GM18519 (cell line): ENCODE results near the gene CTNNBL1.
"Not testable (repeated sequence)": the region's sequence is repeated elsewhere in the genome, so short reads cannot be mapped to it uniquely, and the experiment has no call there.

Experiments used
- ATAC-seq: cut with Tn5 transposase; IDR thresholded peaks from one replicate; pipeline ENCODE4 v1.9.1; 2021; ENCODE audit warnings: mild to moderate bottlenecking, moderate library complexity; ENCODE audit not compliant: unreplicated experiment, low FRiP score

Gene CTNNBL1

DNA sequence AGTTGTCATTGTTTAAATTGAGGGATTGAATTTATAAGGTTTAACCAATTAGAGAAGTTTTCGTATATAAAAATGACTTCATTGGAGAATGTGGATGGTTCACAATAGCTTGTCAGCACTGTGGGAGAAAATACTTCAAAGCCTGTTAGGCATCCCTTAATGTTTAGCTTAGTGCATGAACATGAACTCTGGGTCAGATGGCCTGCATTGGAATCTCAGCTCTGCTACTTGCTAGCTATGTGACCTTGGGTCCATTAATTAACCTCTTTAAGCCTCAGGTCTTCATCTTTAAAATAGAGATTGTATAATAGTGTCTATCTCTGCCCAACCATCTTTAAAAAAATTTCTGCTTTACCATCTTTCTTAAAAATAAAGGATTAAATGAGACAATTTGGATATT lies 11.1 kb downstream of the CTNNBL1 start:
- no peak for ATAC-seq

DNA sequence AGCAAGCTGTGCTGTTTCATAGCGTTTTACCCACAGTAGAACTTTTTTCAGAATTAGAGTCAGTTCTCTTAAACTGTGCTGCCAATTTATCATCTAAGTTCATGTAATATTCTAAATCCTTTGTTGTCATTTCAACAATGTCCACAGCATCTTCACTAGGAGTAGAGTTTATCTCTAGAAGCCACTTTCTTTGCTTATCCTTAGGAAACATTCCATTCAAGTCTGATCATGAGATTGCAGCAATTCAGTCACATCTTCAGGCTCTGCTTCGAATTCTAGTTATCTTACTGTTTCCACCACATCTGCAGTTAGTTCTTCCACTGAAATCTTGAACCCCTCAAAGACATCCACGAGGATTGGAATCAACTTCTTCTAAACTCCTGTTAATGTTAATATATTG lies 12.5 kb downstream of the CTNNBL1 start:
- ATAC-seq, result no peak

DNA sequence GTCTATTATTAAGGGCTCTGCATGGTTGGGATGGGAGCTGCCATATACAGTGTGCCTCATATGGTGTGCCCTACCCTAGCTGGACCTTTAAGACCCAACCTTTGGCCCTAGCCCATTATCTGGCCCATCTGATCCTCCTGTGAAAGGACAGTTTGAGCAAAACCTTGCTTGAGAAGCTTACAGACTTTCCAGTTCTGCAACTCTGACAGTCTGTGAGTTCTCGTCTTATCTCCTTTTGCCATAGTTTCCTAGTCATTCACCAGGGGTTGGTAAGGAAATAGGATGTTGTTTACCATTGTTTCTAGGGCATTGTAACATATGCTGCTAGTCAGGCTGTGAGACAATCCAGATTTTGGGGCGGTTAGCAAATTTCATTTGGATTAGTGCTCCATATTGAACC lies 17.2 kb downstream of the CTNNBL1 start:
- ATAC-seq, result no peak

DNA sequence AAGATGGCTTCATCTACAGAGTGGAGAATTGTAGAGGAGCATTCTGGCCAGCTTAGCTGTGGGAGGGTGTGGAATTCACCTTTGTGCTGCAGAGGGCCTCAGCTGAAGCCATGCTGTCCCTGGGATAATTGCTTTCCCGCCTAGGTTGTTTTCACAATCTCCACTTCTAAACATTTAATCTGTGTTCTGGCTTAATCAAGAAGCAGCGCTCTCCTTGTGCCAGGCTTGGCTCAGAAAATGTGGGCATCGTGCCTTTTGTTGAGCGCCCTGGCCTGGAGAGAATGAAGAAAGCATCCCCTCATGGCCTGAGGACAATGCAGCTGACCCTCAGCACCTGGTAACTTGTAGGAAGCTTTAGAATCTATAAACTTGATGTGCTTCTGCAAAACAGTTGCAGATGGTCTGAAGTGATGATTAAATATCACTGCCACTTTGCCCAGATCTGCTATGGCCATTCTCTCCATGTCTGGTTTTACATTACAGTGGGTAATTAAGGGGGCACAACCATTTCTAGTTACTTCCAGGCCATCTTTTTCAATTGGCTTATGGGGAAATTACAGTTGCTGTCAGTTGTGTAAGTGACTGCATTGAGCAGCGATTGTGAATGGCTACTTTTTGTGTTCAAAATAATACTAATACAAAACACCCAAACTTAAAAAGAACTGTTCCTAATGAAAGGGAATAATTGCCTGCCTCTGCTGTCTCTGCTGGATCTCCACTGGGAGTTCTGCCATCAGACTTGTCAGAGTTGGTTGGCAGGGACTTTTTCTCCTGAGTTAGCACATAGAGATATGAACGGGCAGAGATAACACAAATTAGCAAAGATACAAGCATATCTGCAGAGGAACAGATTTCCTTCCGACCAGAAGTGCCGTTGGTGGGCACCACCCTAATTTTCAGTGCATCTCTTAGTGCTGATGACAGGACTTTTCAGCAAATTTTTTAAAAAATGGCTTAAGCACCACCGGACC lies 18.4 kb downstream of the CTNNBL1 start:
- ATAC-seq, result no peak

DNA sequence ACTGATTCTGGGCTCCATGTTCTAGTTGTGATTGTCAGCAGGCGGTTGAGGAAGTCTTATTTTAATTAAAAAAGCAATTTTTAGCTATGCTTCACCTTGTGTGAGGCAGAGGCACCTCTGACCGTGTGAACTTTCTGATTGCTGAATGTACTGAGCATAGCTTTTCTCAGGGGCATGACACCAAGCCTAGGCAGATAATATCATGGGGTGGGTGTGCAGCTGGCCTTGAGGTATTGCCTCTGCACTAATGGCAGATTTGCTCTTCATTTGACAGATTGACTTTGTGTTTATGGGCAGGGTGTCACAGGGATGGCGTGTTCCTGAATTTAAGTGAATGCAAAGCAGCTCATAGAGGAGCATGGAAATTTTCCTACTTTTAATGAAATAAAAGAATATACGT lies 19.6 kb downstream of the CTNNBL1 start:
- no peak for ATAC-seq

DNA sequence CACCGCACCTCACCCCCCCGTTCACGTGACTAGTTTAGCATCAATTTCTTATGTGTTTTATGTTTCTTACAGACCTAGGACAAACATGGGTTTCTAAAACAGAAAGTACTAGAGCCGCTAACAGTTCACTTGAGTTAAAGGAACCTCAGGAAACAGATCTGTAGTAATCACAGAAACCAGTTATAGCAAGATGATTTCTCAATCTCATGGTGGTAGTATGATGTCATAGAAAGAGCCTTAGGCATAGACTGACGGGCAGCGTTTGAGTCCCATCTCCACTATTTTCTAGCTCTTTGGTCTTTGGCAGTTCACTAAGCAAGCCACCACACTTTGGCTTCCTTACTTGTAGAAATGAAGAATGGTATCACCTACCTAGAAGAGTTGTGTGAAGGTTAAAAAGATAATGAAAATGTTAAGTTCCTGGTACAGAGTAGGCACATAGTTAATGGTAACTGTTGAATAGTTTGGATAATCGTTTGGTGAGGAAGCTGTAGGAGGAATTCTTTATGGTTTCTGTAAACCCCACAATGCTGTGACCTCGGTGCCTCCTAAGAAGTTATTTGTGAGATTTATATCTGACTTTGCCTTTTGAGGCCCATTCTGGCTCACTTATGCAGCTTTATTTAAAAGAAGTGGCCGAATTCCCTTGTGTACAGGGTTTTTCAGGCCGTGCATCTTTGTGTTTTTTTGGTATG lies 21.3 kb downstream of the CTNNBL1 start:
- ATAC-seq, result no peak

DNA sequence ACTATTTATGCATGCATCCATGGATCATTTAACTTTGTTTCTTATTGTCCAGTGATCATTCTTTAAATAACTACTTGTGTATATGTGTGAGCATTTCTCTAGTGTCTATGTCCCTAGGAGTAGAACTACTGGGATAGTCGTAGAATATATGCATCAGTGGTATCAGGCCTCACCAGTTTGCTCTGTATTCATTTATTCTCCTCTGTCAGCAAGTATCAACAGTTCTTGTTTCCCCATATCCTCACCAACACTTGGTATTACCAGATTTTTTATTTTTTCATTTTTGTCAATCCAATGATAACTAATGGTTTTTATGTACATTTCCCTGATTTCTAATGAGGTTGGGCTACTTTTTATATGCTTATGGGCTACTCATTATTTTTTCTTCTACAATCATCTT lies 27.9 kb downstream of the CTNNBL1 start:
- ATAC-seq, result no peak

DNA sequence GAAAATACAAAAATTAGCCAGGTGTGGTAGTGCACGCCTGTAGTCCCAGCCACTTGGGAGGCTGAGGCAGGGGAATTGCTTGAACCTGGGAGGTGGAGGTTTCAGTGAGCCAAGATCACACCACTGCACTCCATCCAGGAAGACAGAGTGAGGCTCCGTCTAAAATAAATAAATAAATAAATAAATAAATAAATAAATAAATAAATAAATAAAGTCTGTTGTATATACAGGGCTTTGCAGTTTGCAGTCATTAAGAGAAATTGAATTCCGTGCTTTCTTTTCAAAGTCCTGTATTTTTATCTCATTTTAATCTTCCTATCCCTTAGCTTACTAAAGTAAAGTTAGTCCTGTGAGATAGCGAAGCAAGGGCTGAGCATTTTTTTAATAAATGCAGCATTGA lies 28.5 kb downstream of the CTNNBL1 start:
- ATAC-seq, result not testable (repeated sequence)

DNA sequence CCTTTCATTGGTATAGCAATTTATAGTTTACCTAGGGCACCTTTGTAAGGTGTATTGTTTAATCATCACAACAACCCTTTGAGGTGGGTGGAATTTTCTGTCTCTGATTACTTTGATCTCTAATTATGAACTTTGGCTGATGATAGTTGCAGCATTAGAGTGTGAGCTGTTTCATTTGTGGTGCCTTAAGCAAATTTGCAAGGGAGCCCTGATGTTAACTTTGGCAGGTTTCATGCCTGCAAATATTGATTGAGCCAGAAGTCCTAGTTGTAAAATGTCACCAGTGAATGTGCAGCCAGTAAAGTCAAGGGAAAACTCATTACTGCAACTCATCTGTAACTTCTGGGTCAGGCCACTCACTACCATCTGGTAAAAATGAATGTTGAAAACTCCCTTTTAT lies 29.8 kb downstream of the CTNNBL1 start:
- no peak for ATAC-seq

DNA sequence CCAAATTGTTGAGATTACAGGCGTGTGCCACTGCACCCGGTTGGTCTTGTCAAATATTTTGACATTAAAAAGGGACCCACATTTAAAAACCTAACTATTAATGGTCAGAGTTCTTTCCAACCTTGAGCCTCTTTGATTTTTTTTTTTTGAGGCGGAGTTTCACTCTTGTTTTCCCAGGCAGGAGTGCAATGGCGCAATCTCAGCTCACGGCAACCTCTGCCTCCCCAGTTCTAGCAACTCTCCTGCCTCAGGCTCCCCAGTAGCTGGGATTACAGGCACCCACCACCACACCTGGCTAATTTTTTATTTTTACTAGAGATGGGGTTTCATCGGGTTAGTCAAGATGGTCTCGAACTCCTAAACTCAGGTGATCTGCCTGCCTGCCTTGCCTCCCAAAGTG lies 31.3 kb downstream of the CTNNBL1 start:
- no peak for ATAC-seq

DNA sequence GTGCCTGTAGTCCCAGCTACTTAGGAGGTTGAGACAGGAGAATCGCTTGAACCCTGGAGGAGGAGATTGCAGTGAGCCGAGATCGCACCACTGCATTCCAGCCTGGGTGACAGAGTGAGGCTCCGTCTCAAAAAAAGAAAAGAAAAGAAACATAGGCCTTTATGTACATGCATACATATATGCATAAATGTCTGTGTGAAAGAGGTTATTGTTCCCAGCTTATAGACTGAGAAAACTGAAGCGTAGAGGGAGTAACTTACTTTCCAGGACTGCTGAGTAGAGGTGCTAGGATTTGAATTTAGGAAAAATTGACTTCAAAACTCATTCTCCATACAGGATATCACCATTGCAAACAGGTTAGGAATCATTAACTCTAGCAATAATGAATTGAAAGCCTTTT lies 32.0 kb downstream of the CTNNBL1 start:
- no peak for ATAC-seq

DNA sequence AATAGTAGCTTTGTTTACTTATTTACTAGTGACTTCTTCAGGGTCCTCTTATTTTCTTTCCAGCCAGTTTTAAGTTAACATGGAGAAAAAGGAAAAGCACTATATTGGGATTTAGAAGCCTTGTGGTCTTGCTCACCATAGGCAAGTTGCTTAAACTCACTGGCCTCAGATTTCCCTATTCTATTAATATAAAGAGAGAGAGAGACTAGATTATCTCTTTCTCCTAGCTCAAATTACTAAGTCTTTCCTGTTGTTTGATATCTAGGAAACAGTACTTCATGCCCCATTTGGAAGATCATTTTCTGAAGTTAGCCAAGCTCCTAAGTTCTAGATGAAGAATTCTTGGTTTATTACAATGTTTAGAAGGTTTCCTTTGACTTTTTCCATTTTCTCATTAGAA lies 32.5 kb downstream of the CTNNBL1 start:
- no peak for ATAC-seq

DNA sequence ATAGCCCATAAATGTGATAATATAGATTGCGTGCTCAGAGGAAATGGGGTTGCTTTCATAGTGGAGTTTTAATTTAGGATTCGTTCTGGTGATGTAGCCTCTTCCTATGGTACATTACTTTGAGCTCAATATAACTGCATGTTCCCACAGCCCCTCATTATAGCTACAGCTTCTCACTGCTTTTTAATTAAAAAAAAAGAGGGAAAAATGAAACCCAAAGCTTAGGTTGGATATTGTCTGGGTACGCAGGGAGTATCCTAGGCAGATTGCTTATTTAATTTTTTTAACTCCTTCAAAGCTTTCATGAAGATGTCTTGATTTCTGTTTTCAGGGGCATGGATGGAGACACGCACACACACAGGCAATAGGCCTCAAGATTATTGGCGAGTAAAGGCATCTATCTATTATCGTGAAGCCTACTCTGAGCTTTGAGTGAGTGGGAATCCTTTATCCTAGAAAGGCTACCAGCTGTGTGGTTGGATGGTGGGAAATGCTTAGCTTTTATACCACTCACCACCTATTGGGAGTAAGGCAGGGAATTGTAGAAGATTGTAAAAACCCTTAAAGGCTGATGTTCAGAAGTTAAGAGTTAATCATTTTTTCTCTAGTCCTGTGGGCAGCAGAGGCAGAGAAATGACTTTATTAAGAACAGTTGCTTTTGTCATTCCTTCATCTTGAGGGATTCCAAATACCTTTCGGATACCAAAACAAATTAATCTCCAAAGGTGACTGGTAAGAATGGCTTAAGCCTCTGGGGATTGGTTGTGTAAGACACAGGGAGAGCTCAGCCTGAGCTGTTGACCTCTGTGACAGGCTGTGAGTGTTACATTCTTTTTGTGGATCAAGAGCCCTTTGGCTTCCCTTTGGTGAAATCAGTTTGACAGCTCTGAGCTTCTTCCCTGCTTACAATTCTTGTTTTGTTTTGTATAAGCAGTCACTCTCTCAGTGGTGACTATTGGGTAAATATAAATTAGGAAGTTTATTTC lies 33.4 kb downstream of the CTNNBL1 start:
- no peak for ATAC-seq

DNA sequence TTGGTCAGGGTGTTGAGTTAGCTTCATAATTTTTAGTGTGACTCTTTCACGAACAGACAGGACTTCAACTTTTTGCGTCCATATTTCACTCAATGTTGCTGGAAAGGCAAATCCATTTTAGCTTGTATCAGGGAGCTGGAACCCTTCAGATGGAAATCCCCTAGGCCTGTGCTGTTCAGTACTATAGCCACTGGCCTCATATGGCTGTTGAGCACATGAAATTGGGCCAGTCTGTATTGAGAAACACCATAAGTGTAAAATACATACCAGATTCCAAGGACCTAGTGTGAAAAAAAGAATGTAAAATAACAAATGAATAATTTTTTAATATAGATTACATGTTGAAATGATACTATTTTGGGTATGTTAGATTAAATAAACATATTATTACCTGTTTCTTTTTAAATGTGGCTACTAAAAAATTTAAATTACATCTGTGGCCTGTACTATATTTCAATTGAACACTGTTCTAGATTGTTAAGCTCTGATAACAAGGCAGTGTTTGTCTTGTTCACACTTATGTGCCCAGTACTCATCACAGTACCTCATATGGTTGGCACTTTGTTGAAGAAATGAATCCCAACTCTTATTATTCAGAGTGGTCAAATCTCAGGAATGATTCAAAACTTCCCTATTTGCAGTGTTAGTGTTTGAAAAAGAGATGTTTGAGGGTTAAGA lies 34.3 kb downstream of the CTNNBL1 start:
- no peak for ATAC-seq

DNA sequence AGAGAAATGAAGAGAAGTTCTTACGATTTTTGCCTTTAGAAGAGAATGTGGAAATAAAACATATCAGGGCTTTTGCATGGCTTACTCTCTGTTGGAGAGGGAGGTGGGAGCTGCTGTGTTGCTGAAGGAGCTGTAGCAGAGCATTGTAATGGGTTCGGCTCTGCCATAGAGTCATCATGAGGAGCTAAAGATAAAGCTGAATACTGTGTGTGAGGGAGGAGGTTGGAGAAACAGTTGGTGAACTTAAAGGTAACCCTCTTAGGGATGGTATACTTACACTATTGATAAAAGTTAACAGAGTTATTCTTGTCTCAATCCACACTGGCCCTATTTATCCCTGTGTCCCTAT lies 34.8 kb downstream of the CTNNBL1 start:
- no peak for ATAC-seq

DNA sequence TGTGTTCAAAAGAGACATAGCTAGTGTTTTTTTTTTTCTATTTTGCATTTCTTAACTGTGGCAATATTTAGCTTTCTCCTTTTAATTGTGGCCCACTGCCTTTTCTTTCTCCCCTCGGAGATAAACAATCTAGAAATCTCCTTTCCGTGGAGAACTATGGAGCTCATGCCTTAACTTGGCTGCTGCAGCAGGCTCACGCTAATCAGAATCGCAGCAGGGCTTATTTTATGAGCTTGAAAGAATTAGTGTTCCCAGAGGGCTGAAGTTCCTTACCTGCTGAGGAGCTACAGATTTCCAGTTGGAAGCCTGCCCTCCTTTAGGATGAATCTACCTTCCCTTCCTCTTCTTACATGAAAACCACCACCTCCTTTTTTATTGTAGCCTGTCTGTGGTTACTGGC lies 35.6 kb downstream of the CTNNBL1 start:
- no peak for ATAC-seq

DNA sequence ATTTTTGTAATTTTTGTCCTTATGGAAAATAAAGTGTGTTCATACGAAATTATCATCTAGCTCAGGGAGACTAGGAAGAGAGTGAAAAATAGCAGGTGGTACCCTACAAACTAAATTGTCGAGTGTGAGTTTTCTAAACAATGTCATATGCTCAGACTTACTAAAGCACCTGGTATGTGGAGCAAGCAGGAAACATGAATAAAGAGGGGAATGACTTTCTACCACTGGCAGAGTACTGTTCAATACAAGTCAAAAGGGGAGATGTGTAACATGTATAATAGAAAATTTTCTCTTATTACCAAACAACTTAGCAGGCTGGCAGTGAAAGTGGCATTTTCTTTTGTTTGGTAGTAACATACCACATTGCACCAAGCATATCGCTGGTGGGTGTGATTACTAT lies 36.1 kb downstream of the CTNNBL1 start:
- no peak for ATAC-seq

DNA sequence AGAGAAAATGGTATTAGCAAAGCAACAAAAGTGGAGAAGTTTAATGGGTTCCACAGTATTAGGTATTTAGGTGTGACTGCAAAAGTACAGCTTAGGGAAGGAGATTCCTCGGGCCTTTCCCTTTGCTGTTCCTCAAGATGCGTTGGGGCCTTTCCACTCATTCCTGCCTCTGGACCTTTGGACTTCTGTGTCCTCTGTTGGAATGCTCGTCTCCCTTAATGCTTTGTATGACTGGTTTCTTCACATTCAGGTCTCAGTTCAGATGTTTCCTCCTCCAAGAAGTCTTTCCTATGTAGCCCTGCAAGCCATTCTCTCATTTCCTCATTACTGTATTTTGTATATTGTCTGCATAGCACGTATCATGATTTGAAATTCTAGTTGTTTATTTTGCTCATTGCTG lies 39.6 kb downstream of the CTNNBL1 start:
- ATAC-seq, result no peak

DNA sequence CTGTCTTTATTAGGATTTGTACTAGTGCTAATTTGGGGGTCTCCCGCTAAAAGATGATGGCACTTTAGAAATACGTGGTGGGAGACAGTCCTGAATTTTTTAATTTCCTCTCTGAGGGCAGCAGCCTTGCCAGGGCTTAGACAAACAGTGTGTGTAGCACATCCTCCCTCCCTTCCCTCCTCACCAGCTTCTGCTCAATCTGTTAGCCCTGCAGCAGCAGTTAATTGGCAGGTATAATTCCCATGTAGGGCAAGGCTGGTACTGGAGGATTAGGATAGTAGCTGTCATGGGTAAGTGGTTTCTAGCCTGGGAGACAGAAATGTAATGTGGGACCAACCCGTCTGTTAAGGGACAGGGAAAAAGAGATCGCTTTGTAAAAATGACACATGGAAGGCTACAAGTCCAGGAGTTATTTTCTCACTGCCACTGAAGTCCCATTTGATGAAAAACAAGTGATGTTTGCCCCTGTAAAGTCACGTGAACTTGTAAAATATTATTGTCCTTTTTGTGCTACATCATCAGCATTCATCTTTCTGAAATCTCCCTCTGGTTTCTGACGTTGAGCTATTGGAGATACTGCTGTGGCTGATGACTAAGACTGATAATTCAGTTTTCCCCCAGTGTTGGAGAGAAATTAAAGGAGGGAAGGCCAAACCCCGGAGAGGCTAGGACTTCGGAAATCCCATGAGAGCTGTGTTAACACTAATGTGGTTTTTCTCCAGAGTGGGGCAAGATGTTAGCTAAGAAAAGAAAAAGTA lies 40.6 kb downstream of the CTNNBL1 start:
- ATAC-seq, result no peak

DNA sequence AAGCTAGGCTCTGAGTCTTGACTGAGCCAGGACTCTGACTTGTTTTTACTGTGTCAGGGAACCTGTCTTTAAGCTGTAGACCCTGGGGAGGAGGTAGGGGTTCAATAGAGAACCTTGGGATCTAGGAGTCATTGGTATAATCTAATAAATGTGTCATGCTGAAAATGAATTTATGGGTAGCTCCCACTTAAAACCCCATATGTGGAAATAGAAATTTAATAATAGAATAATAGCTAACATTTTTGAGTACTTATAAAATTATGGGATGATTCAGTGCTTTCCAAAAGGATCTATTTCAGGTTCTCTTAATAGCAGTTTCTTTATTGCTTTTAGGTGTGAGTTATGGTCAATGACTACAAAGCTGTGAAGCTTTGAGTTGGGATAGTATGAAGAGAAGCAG lies 41.7 kb downstream of the CTNNBL1 start:
- no peak for ATAC-seq
